Endothelial cell of umbilical vein (primary cell): Measurements from ENCODE around the gene HSPA6. TPM values are rescaled to one million over a fixed set of nuclear protein-coding genes. Genes with fewer than 3 reads are reported as not detected.

Experiments
- BruUV-seq: library from RNA; stranded (reverse); fragments of 400-500 nt; replicated peaks from 2 replicates; lab custom pipeline; 2021; lab: Mats Ljungman, UMichigan
- CTCF ChIA-PET: fragments of 300-600, 350-600 bp; sonication (Branson Sonifier 250); formaldehyde crosslinking; loops from one replicate; lab custom pipeline; 2021; ENCODE audit warnings: antibody characterized with exemption, inconsistent platforms; lab: Charles Lee
- POLR2A ChIA-PET: fragments of 300-600, 350-600 bp; sonication (Branson Sonifier 250); formaldehyde crosslinking; loops from one replicate; lab custom pipeline; 2021; ENCODE audit warnings: antibody characterized with exemption, inconsistent platforms; lab: Charles Lee
- DNase-seq: peaks from one replicate; pipeline ENCODE4 v3.0.0-alpha.2; 2011; ENCODE audit warnings: low read depth, low spot score
- FAIRE-seq: peaks from 2 replicates; lab custom pipeline; 2011; peaks lifted over from hg19 to GRCh38; lab: Jason Lieb, UNC
- H2AFZ ChIP-seq: 2 replicates; pipeline ENCODE4 v1.6.0; 2012; ENCODE audit warnings: low read depth, low read length, control low read depth, inconsistent platforms
- H3K27ac ChIP-seq: 2 replicates; pipeline ENCODE4 v1.5.1; 2011; ENCODE audit warnings: low read depth, mild to moderate bottlenecking, control low read depth, low read length, moderate library complexity; ENCODE audit not compliant: insufficient read depth
- H3K27me3 ChIP-seq, 2 experiments: 2 replicates each; pipeline versions ENCODE4 v1.6.0 to v1.6.1; 2011; ENCODE audit warnings: low read length in 2 of 2, mixed read lengths in 1 of 2; ENCODE audit not compliant: control insufficient read depth in 2 of 2, insufficient read depth in 2 of 2
- H3K36me3 ChIP-seq, 2 experiments: 2 replicates in 1 of 2; 3 replicates in 1 of 2; pipeline ENCODE4 v1.5.1; 2011; ENCODE audit warnings: low read length in 2 of 2, mild to moderate bottlenecking in 1 of 2, moderate library complexity in 1 of 2; ENCODE audit not compliant: control insufficient read depth in 2 of 2, insufficient read depth in 2 of 2; ENCODE audit errors: extremely low read depth in 1 of 2
- H3K4me1 ChIP-seq: 3 replicates; pipeline ENCODE4 v1.5.1; 2011; ENCODE audit warnings: mild to moderate bottlenecking, low read length; ENCODE audit not compliant: control insufficient read depth, insufficient read depth; ENCODE audit errors: extremely low read depth
- H3K4me2 ChIP-seq: 2 replicates; pipeline ENCODE4 v1.6.1; 2011; ENCODE audit warnings: low read length, control low read depth, mixed read lengths; ENCODE audit not compliant: insufficient read depth
- H3K4me3 ChIP-seq, 3 experiments: fragments of 200-600 bp in 1 of 3; sonication (generic), shearing (Covaris generic) in 1 of 3; replicated peaks in 1 of 3; 2 replicates each; pipeline ENCODE4 v1.5.1; 2011 to 2016; ENCODE audit warnings: control low read depth in 3 of 3, low read length in 3 of 3, mild to moderate bottlenecking in 2 of 3, inconsistent platforms in 1 of 3, low read depth in 1 of 3, moderate library complexity in 1 of 3; ENCODE audit not compliant: insufficient read depth in 1 of 3
- H3K79me2 ChIP-seq: 2 replicates; pipeline ENCODE4 v1.6.0; 2012; ENCODE audit warnings: low read length, inconsistent platforms; ENCODE audit not compliant: control insufficient read depth, insufficient read depth
- H3K9ac ChIP-seq: replicated peaks from 2 replicates; pipeline ENCODE3; 2011; ENCODE audit warnings: low read length, control low read depth; ENCODE audit not compliant: insufficient read depth; ENCODE audit errors: extremely low read depth
- H3K9me1 ChIP-seq: replicated peaks from 3 replicates; pipeline ENCODE4 v1.6.0; 2011; ENCODE audit warnings: mild to moderate bottlenecking, low read length; ENCODE audit not compliant: control insufficient read depth, insufficient read depth; ENCODE audit errors: extremely low read depth
- H3K9me3 ChIP-seq: replicated peaks from 2 replicates; pipeline ENCODE4 v1.5.1; 2012; ENCODE audit warnings: low read length, inconsistent platforms; ENCODE audit not compliant: control insufficient read depth, insufficient read depth
- H4K20me1 ChIP-seq: replicated peaks from 2 replicates; pipeline ENCODE3; 2011; ENCODE audit warnings: mild to moderate bottlenecking, low read length; ENCODE audit not compliant: control insufficient read depth, insufficient read depth; ENCODE audit errors: extremely low read depth
- EZH2 ChIP-seq: IDR thresholded peaks from 2 replicates; pipeline ENCODE4 v1.6.1; 2012; ENCODE audit warnings: borderline replicate concordance, low read depth, mild to moderate bottlenecking, moderate library complexity, low read length, inconsistent platforms; ENCODE audit not compliant: severe bottlenecking
- FOS ChIP-seq: IDR thresholded peaks from 2 replicates; pipeline ENCODE4 v1.6.1; 2011; ENCODE audit warnings: mild to moderate bottlenecking, low read length, moderate library complexity, borderline replicate concordance; ENCODE audit not compliant: insufficient read depth
- GATA2 ChIP-seq: IDR thresholded peaks from 2 replicates; pipeline ENCODE4 v1.7.0; 2011; ENCODE audit warnings: low read depth, mild to moderate bottlenecking, moderate library complexity, mixed read lengths, low read length; ENCODE audit not compliant: insufficient read length, insufficient read depth
- JUN ChIP-seq: IDR thresholded peaks from 2 replicates; pipeline ENCODE4 v1.6.1; 2011; ENCODE audit warnings: borderline replicate concordance, low read depth; ENCODE audit not compliant: insufficient read length, insufficient read depth
- MYC ChIP-seq: IDR thresholded peaks from one replicate; pipeline ENCODE4 v1.6.1; 2011; ENCODE audit warnings: mild to moderate bottlenecking, low read depth, low read length
- POLR2A ChIP-seq: IDR thresholded peaks from 2 replicates; pipeline ENCODE4 v1.6.1; 2012; ENCODE audit warnings: low read depth, mild to moderate bottlenecking, control low read depth, low read length
- POLR2AphosphoS5 ChIP-seq: IDR thresholded peaks from 2 replicates; pipeline ENCODE4 v1.6.1; 2012; ENCODE audit warnings: low read depth, mild to moderate bottlenecking, control low read depth, low read length, moderate library complexity; ENCODE audit not compliant: insufficient read depth
- dilution Hi-C: fragments of 300-500 bp; cut with MboI; formaldehyde crosslinking; loops from one replicate; pipeline ENCODE4 v1.15.0; 2019; ENCODE audit warnings: low sequenced_read_pairs; ENCODE audit not compliant: extremely low pct_ligation_motif_present
- intact Hi-C: fragments of 100-400 bp; cut with micrococcal nuclease; formaldehyde crosslinking; loops from one replicate; pipeline ENCODE4 v1.10.0; 2022
- polyA plus RNA-seq, 4 experiments: library from polyadenylated mRNA; depleted of rRNA in 3 of 4; stranded (reverse) in 3 of 4; unstranded in 1 of 4; fragments of >200 nt; gene quantifications; 2 replicates each; pipeline versions ENCODE4 v1.2.1 to v1.2.3, GENCODE V29; 2011 to 2012; ENCODE audit warnings: missing spikeins in 1 of 4
- total RNA-seq: library from RNA; stranded (reverse); gene quantifications from 2 replicates; pipeline ENCODE4 v1.2.3, GENCODE V29; 2021
- TF ChIP-seq, protein P1 (sequence below): IDR thresholded peaks from 2 replicates; pipeline ENCODE4 v1.6.1; 2011; ENCODE audit not compliant: insufficient read depth, insufficient read length
- TF ChIP-seq, protein P2 (sequence below), 2 donors: IDR thresholded peaks; 1 replicate in 1 of 2; 2 replicates in 1 of 2; pipeline ENCODE4 v1.5.1; 2011; ENCODE audit warnings: low read length in 2 of 2, mild to moderate bottlenecking in 2 of 2, moderate library complexity in 2 of 2, control low read depth in 1 of 2, inconsistent platforms in 1 of 2, low read depth in 1 of 2; ENCODE audit not compliant: insufficient read depth in 1 of 2; ENCODE audit errors: extremely low read depth in 1 of 2

The HSPA6 gene
- total and polyA plus RNA-seq, 2 donors (not counting 3 experiments of a cell fraction or from before 2014, with no cell fraction given): 0.10 to 0.13 TPM

DNA sequence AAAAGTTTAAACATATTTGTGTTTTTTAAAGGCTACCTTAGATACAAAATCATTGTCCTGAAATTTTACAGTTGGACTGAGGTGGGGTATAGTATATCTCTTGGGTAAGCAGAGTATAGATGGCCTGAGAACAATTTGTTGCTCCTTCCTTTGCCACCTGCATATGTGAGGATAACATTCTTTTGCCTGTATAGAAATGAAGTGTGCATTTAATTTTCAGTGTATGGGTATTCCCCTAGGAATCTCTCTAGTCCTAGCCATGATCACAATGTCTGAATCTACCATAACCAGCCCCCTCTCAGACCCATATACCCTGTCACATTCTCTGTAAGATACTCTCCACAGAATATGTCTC, 21.0 kb upstream of the HSPA6 start:
- no peaks in the 10 kb centered on the region for H4K20me1 ChIP-seq
- ChIA-PET POLR2A (no interaction called here), CTCF (interaction anchor here (0.9 kb wide), 1 partner anchor 16 kb away, joined by 4 read pairs; no protein-coding TSS in a partner anchor)
- H3K4me3 ChIP-seq: no peak overlapping the region
- no peaks in the 10 kb centered on the region for H3K9me3 ChIP-seq
- H3K27me3 ChIP-seq: no peaks in the 10 kb centered on the region
- BruUV-seq: no TSS peak
- H3K4me1 ChIP-seq: peaks cover 17% of the 10 kb centered on the region
- H3K79me2 ChIP-seq: no peaks in the 10 kb centered on the region
- dilution Hi-C loops: no loop called here
- H3K9me1 ChIP-seq: no peaks in the 10 kb centered on the region
- FAIRE-seq (no peak), DNase-seq (no peak)
- no peak overlapping the region for H2AFZ ChIP-seq
- H3K27ac ChIP-seq: no peak overlapping the region
- no peak overlapping the region for H3K4me2 ChIP-seq
- intact Hi-C loops: no loop called here
- TF ChIP-seq GATA2: no peak
- TF ChIP-seq MYC: no peak
- TF ChIP-seq, protein P1, sequence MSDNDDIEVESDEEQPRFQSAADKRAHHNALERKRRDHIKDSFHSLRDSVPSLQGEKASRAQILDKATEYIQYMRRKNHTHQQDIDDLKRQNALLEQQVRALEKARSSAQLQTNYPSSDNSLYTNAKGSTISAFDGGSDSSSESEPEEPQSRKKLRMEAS: no peak
- no peak for TF ChIP-seq FOS
- TF ChIP-seq POLR2A: no peak
- no peak for TF ChIP-seq JUN
- TF ChIP-seq EZH2: no peak
- TF ChIP-seq POLR2AphosphoS5: no peak
- TF ChIP-seq, protein P2, sequence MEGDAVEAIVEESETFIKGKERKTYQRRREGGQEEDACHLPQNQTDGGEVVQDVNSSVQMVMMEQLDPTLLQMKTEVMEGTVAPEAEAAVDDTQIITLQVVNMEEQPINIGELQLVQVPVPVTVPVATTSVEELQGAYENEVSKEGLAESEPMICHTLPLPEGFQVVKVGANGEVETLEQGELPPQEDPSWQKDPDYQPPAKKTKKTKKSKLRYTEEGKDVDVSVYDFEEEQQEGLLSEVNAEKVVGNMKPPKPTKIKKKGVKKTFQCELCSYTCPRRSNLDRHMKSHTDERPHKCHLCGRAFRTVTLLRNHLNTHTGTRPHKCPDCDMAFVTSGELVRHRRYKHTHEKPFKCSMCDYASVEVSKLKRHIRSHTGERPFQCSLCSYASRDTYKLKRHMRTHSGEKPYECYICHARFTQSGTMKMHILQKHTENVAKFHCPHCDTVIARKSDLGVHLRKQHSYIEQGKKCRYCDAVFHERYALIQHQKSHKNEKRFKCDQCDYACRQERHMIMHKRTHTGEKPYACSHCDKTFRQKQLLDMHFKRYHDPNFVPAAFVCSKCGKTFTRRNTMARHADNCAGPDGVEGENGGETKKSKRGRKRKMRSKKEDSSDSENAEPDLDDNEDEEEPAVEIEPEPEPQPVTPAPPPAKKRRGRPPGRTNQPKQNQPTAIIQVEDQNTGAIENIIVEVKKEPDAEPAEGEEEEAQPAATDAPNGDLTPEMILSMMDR (IDR thresholded peaks at IDR 0.05; ENCODE audit: extremely low read depth in 1 of 2, insufficient read depth in 1 of 2, low read depth in 1 of 2, low read length in 2 of 2): no peak
- no peak overlapping the region for H3K9ac ChIP-seq
- no peaks in the 10 kb centered on the region for H3K36me3 ChIP-seq
